ENCODE measurements around the gene AQP12B.
"Not testable (repeated sequence)": the region's sequence is repeated elsewhere in the genome, so short reads cannot be mapped to it uniquely, and the experiment has no call there.

Gene AQP12B

GRCh38 chr2:240683329-240683979, 769 bp upstream of the AQP12B start:
- not testable (repeated sequence) for DNase-seq

GRCh38 chr2:240680185-240680584, 2.5 kb downstream of the AQP12B start:
- not testable (repeated sequence) for DNase-seq

GRCh38 chr2:240678909-240679308, 3.8 kb downstream of the AQP12B start:
- not testable (repeated sequence) for DNase-seq

- not testable (repeated sequence) for DNase-seq
These were observed 4.6 kb downstream of the AQP12B start for GRCh38 chr2:240678043-240678442.

- not testable (repeated sequence) for DNase-seq
These were observed 7.3 kb downstream of the AQP12B start for GRCh38 chr2:240675345-240675744.

- not testable (repeated sequence) for DNase-seq
These were observed 8.1 kb downstream of the AQP12B start for GRCh38 chr2:240674461-240675184.

- DNase-seq = no peak
These were observed 9.9 kb downstream of the AQP12B start for GRCh38 chr2:240672701-240673190.

- DNase-seq = no peak
These were observed 10.5 kb downstream of the AQP12B start for GRCh38 chr2:240672076-240672700.

- DNase-seq = no peak
These were observed 11.7 kb downstream of the AQP12B start for GRCh38 chr2:240670950-240671349.

GRCh38 chr2:240670402-240670801, 12.3 kb downstream of the AQP12B start:
- DNase-seq = no peak

GRCh38 chr2:240664622-240665021, 18.1 kb downstream of the AQP12B start:
- DNase-seq = no peak

- no peak for DNase-seq
These were observed 19.0 kb downstream of the AQP12B start for GRCh38 chr2:240663546-240664190.

- DNase-seq = no peak
These were observed 20.0 kb downstream of the AQP12B start for GRCh38 chr2:240662681-240663080.

GRCh38 chr2:240659883-240660282, 22.8 kb downstream of the AQP12B start:
- not testable (repeated sequence) for DNase-seq

- no peak for DNase-seq
These were observed 26.5 kb downstream of the AQP12B start for GRCh38 chr2:240655931-240656886.

GRCh38 chr2:240651185-240651584, 31.5 kb downstream of the AQP12B start:
- DNase-seq = no peak

- no peak for DNase-seq
These were observed 32.3 kb downstream of the AQP12B start for GRCh38 chr2:240650254-240650965.

- no peak for DNase-seq
These were observed 33.4 kb downstream of the AQP12B start for GRCh38 chr2:240649331-240649730.

GRCh38 chr2:240648650-240649275, 33.9 kb downstream of the AQP12B start:
- no peak for DNase-seq

GRCh38 chr2:240648155-240648649, 34.5 kb downstream of the AQP12B start:
- no peak for DNase-seq
